H9 (cell line): ENCODE results near the gene TBC1D1. TPM values are rescaled to one million over a fixed set of nuclear protein-coding genes. Genes with fewer than 3 reads are reported as not detected.

Experiments used
- DNase-seq: peaks from one replicate; pipeline ENCODE4 v3.0.0-alpha.2; 2017
- H2AFZ ChIP-seq: one replicate; pipeline ENCODE4 v1.6.1; 2013; ENCODE audit warnings: mild to moderate bottlenecking, low read length, control low read depth, moderate library complexity
- H2AK5ac ChIP-seq: 2 replicates; pipeline ENCODE4 v1.6.1; 2013; ENCODE audit warnings: low read length, control low read depth, mixed read lengths; ENCODE audit not compliant: insufficient read length
- H2BK120ac ChIP-seq: one replicate; pipeline ENCODE4 v1.6.1; 2013; ENCODE audit warnings: low read depth, mild to moderate bottlenecking, low read length, control low read depth, inconsistent platforms; ENCODE audit not compliant: poor library complexity, severe bottlenecking
- H2BK12ac ChIP-seq: 2 replicates; pipeline ENCODE4 v1.6.1; 2013; ENCODE audit warnings: low read length, control low read depth, mixed read lengths, low read depth; ENCODE audit not compliant: insufficient read length
- H2BK15ac ChIP-seq: 2 replicates; pipeline ENCODE4 v1.6.1; 2013; ENCODE audit warnings: low read depth, low read length, control low read depth
- H2BK20ac ChIP-seq: one replicate; pipeline ENCODE4 v1.6.1; 2013; ENCODE audit warnings: low read depth, mild to moderate bottlenecking, low read length, control low read depth, inconsistent platforms; ENCODE audit not compliant: poor library complexity, severe bottlenecking
- H2BK5ac ChIP-seq: 2 replicates; pipeline ENCODE4 v1.6.1; 2013; ENCODE audit warnings: low read length, control low read depth, mixed read lengths; ENCODE audit not compliant: insufficient read length
- H3K14ac ChIP-seq: 2 replicates; pipeline ENCODE4 v1.6.1; 2013; ENCODE audit warnings: low read length, control low read depth; ENCODE audit not compliant: insufficient read depth
- H3K18ac ChIP-seq: 2 replicates; pipeline ENCODE4 v1.6.1; 2013; ENCODE audit warnings: low read depth, mild to moderate bottlenecking, mixed read lengths, low read length, control low read depth; ENCODE audit not compliant: insufficient read length
- H3K23ac ChIP-seq: 2 replicates; pipeline ENCODE4 v1.6.1; 2013; ENCODE audit warnings: low read length, control low read depth, mixed read lengths, low read depth; ENCODE audit not compliant: insufficient read length
- H3K23me2 ChIP-seq: 2 replicates; pipeline ENCODE4 v1.6.1; 2013; ENCODE audit warnings: low read depth, mild to moderate bottlenecking, mixed read lengths, low read length, control low read depth; ENCODE audit not compliant: insufficient read length, poor library complexity, severe bottlenecking
- H3K27ac ChIP-seq: 2 replicates; pipeline ENCODE4 v1.5.1; 2013; ENCODE audit warnings: low read length, control low read depth, mixed read lengths, low read depth; ENCODE audit not compliant: insufficient read length
- H3K27me3 ChIP-seq: 2 replicates; pipeline ENCODE4 v1.6.1; 2013; ENCODE audit warnings: low read length, control low read depth, inconsistent platforms; ENCODE audit not compliant: insufficient read depth
- H3K4ac ChIP-seq: 2 replicates; pipeline ENCODE4 v1.6.1; 2013; ENCODE audit warnings: low read depth, mild to moderate bottlenecking, control low read depth, inconsistent platforms, low read length, moderate library complexity
- H3K4me1 ChIP-seq: 2 replicates; pipeline ENCODE4 v1.6.1; 2013; ENCODE audit warnings: low read length, control low read depth, inconsistent platforms; ENCODE audit not compliant: insufficient read depth
- H3K4me2 ChIP-seq: 2 replicates; pipeline ENCODE4 v1.6.1; 2013; ENCODE audit warnings: low read length, control low read depth, mixed read lengths; ENCODE audit not compliant: insufficient read length, insufficient read depth
- H3K56ac ChIP-seq: 2 replicates; pipeline ENCODE4 v1.6.1; 2013; ENCODE audit warnings: low read depth, mild to moderate bottlenecking, mixed read lengths, low read length, control low read depth; ENCODE audit not compliant: insufficient read length
- H3K79me1 ChIP-seq: 2 replicates; pipeline ENCODE4 v1.6.1; 2013; ENCODE audit warnings: low read depth, mild to moderate bottlenecking, moderate library complexity, low read length, control low read depth, inconsistent platforms; ENCODE audit not compliant: insufficient read depth, poor library complexity, severe bottlenecking
- H3K79me2 ChIP-seq: 2 replicates; pipeline ENCODE4 v1.6.1; 2013; ENCODE audit warnings: low read length, control low read depth, inconsistent platforms; ENCODE audit not compliant: insufficient read depth
- H3K9ac ChIP-seq: 2 replicates; pipeline ENCODE4 v1.6.1; 2013; ENCODE audit warnings: low read length, control low read depth, mixed read lengths; ENCODE audit not compliant: insufficient read length; ENCODE audit errors: extremely low read depth
- H3K9me3 ChIP-seq: one replicate; pipeline ENCODE4 v1.6.1; 2013; ENCODE audit warnings: low read depth, low read length, inconsistent platforms; ENCODE audit not compliant: control insufficient read depth
- H3T11ph ChIP-seq: one replicate; pipeline ENCODE4 v1.6.1; 2013; ENCODE audit warnings: mild to moderate bottlenecking, low read length, control low read depth, inconsistent platforms
- H4K20me1 ChIP-seq: one replicate; pipeline ENCODE4 v1.6.1; 2013; ENCODE audit not compliant: control insufficient read depth, insufficient read length, insufficient read depth
- H4K5ac ChIP-seq: 2 replicates; pipeline ENCODE4 v1.6.1; 2013; ENCODE audit warnings: low read depth, mild to moderate bottlenecking, mixed read lengths, low read length, control low read depth; ENCODE audit not compliant: insufficient read length
- H4K8ac ChIP-seq: replicated peaks from 2 replicates; pipeline ENCODE4 v1.6.1; 2013; ENCODE audit warnings: low read length, control low read depth, mixed read lengths, low read depth; ENCODE audit not compliant: insufficient read length
- H4K91ac ChIP-seq: 2 replicates; pipeline ENCODE4 v1.6.1; 2013; ENCODE audit warnings: low read depth, mild to moderate bottlenecking, moderate library complexity, mixed read lengths, low read length, control low read depth; ENCODE audit not compliant: insufficient read length
- H3K27ac Mint-ChIP-seq, 3 experiments: 2 replicates in 2 of 3; 3 replicates in 1 of 3; pipeline ENCODE4 v1.8.0; 2020 to 2021; ENCODE audit warnings: mixed read lengths in 3 of 3, mild to moderate bottlenecking in 1 of 3, moderate library complexity in 1 of 3
- H3K27me3 Mint-ChIP-seq: 2 replicates; pipeline ENCODE4 v1.8.0; 2021; ENCODE audit warnings: low read depth, mild to moderate bottlenecking, moderate library complexity, mixed read lengths
- H3K36me3 Mint-ChIP-seq, 3 experiments: 2 replicates in 2 of 3; 3 replicates in 1 of 3; pipeline ENCODE4 v1.8.0; 2020 to 2021; ENCODE audit warnings: low read depth in 3 of 3, mixed read lengths in 3 of 3; ENCODE audit not compliant: insufficient read depth in 1 of 3
- H3K4me1 Mint-ChIP-seq, 2 experiments: 2 replicates each; pipeline ENCODE4 v1.8.0; 2020; ENCODE audit warnings: mixed read lengths in 2 of 2
- H3K4me3 Mint-ChIP-seq, 2 experiments: 2 replicates in 1 of 2; 3 replicates in 1 of 2; pipeline ENCODE4 v1.8.0; 2020 to 2021; ENCODE audit warnings: mild to moderate bottlenecking in 2 of 2, mixed read lengths in 2 of 2, moderate library complexity in 1 of 2
- H3K9me3 Mint-ChIP-seq, 2 experiments: 2 replicates in 1 of 2; 3 replicates in 1 of 2; pipeline ENCODE4 v1.8.0; 2020; ENCODE audit warnings: mild to moderate bottlenecking in 2 of 2, mixed read lengths in 2 of 2, moderate library complexity in 1 of 2
- CTCF ChIP-seq: fragments of 200-600 bp; sonication (generic); conservative IDR thresholded peaks from 3 replicates; pipeline ENCODE4 v1.8.0; 2021; ENCODE audit warnings: antibody characterized with exemption, mild to moderate bottlenecking
- WGBS: extraction: QIAGEN DNeasy Blood & Tissue Kit; methylation state at CpG from one replicate; pipeline ENCODE4 v1.1.7; 2013; ENCODE audit warnings: missing lambda C conversion rate, low lambda C conversion rate, mixed read lengths; ENCODE audit not compliant: insufficient read length; ENCODE audit errors: extremely low coverage; 5-methylcytosine and 5-hydroxymethylcytosine counted together
- total RNA-seq: library from RNA; stranded (reverse); gene quantifications from 2 replicates; pipeline ENCODE4 v1.2.1, GENCODE V29; 2021

TBC1D1 gene
- total RNA-seq, 1 experiment from 2014 or later = 109 TPM

- H4K5ac ChIP-seq = no peak overlapping the region
- H4K20me1 ChIP-seq = no peaks in the 10 kb centered on the region
- H3K27ac ChIP-seq = no peak overlapping the region
- H2BK20ac ChIP-seq = no peak overlapping the region
- no peak for DNase-seq
- H4K8ac ChIP-seq = no peak overlapping the region
- no peak overlapping the region for H3K9ac ChIP-seq
- Mint-ChIP-seq H3K9me3 (no peaks in the 10 kb centered on the region), H3K4me1 (peaks cover 3 to 9% of the 10 kb centered on the region in 2 experiments), H3K4me3 (no peak overlapping the region), H3K27ac (peak overlapping the region in 1 of 3 experiments; percentile 47; a peak in 1 of 7 replicates), H3K27me3 (peaks cover 15% of the 10 kb centered on the region), H3K36me3 (peaks cover 16 to 50% (median 48%) of the 10 kb centered on the region in 3 experiments; a peak in 6 of 7 replicates)
- H3K18ac ChIP-seq = no peak overlapping the region
- no peaks in the 10 kb centered on the region for H3K27me3 ChIP-seq
- no peak overlapping the region for H3K56ac ChIP-seq
- H3T11ph ChIP-seq = no peak overlapping the region
- H3K4me2 ChIP-seq = no peak overlapping the region
- H2BK5ac ChIP-seq = no peak overlapping the region
- H4K91ac ChIP-seq = no peak overlapping the region
- no peak overlapping the region for H3K4ac ChIP-seq
- no peaks in the 10 kb centered on the region for H3K79me1 ChIP-seq
- no peak overlapping the region for H2BK15ac ChIP-seq
- H3K23me2 ChIP-seq = no peaks in the 10 kb centered on the region
- no peak overlapping the region for H2BK120ac ChIP-seq
- H2AK5ac ChIP-seq = no peak overlapping the region
- TF ChIP-seq CTCF = no peak
- H3K9me3 ChIP-seq = no peaks in the 10 kb centered on the region
- no peak overlapping the region for H3K14ac ChIP-seq
- H3K23ac ChIP-seq = no peak overlapping the region
- no CpG with 5 or more reads among the region's 17 CpGs for WGBS
- H3K79me2 ChIP-seq = no peaks in the 10 kb centered on the region
- H3K4me1 ChIP-seq = no peaks in the 10 kb centered on the region
- no peak overlapping the region for H2BK12ac ChIP-seq
- no peak overlapping the region for H2AFZ ChIP-seq
Measured at GRCh38 chr4:38137080-38137479, 246.2 kb downstream of the TBC1D1 start.
